ENCODE measurements around the gene ASB4.
"Not testable (repeated sequence)": the region's sequence is repeated elsewhere in the genome, so short reads cannot be mapped to it uniquely, and the experiment has no call there.

ASB4 gene

DNA sequence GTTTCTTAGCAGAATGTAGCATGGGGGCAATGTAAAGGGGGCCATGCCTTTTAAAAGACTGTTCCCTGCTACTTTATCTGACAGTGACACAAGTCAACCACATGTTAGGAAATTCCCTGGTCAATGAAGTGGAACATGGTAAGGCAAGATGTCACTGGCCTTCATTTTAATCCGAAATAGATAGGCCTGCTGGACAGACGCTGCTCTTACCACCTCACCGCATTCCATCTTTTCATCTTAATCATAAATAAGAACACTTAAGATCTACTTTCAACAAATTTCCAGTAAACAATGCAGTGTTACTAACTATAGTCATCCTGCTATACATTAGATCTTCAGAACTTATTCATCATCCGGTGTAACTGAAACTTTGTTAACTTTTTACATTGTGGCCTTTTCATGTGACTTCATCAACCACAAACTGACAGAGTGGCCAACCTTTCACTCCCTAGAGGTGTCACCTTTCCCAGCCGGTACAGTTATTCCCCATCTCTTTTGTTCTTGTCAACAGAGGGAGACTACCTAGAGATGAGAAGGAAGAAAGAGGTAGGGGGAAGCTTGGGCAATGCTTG, 15.6 kb downstream of the ASB4 start:
- Histone ChIP-seq H3K4me1 (ENCODE audit: control insufficient read depth in 5 of 5, insufficient read depth in 5 of 5, low read length in 5 of 5) (no peaks in the 10 kb centered on the region), H3K4me3 (ENCODE audit: low read depth in 1 of 5, low read length in 5 of 5) (no peak overlapping the region), H3K9ac (ENCODE audit: low read length in 5 of 5) (no peak overlapping the region), H3K27ac (ENCODE audit: low read depth, low read length) (no peak overlapping the region), H3K9me3 (ENCODE audit: control insufficient read depth in 5 of 5, low read length in 5 of 5) (no peaks in the 10 kb centered on the region), H3K27me3 (ENCODE audit: control insufficient read depth in 5 of 5, insufficient read depth in 4 of 5, low read length in 5 of 5) (no peaks in the 10 kb centered on the region), H3K36me3 (ENCODE audit: control insufficient read depth in 5 of 5, insufficient read depth in 5 of 5, low read length in 5 of 5) (no peaks in the 10 kb centered on the region)

DNA sequence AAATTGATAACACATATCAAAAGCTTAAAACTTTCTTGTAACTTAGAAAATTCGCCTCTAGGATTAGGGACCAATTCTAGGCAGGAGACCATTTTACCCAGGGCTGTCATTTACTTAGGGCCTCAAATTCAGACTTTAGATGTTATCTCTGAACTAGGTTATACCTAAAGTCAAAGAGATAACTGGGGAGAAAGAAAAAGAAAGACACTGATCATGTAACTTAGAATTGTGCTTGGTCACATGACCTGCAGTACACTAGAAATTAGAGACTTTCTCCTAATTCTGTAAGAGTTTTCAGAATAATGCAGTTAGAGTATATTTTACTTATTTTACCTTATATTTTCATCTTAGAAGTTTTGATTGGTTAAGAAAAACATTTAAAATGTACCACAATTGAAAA, 16.7 kb downstream of the ASB4 start:
- Histone ChIP-seq H3K9me3 (ENCODE audit: control insufficient read depth in 5 of 5, low read length in 5 of 5) (no peaks in the 10 kb centered on the region), H3K27me3 (ENCODE audit: control insufficient read depth in 5 of 5, insufficient read depth in 4 of 5, low read length in 5 of 5) (no peaks in the 10 kb centered on the region), H3K4me3 (ENCODE audit: low read depth in 1 of 5, low read length in 5 of 5) (no peak overlapping the region), H3K27ac (ENCODE audit: low read depth, low read length) (no peak overlapping the region), H3K36me3 (ENCODE audit: control insufficient read depth in 5 of 5, insufficient read depth in 5 of 5, low read length in 5 of 5) (no peaks in the 10 kb centered on the region), H3K9ac (ENCODE audit: low read length in 5 of 5) (no peak overlapping the region), H3K4me1 (ENCODE audit: control insufficient read depth in 5 of 5, insufficient read depth in 5 of 5, low read length in 5 of 5) (no peaks in the 10 kb centered on the region)

DNA sequence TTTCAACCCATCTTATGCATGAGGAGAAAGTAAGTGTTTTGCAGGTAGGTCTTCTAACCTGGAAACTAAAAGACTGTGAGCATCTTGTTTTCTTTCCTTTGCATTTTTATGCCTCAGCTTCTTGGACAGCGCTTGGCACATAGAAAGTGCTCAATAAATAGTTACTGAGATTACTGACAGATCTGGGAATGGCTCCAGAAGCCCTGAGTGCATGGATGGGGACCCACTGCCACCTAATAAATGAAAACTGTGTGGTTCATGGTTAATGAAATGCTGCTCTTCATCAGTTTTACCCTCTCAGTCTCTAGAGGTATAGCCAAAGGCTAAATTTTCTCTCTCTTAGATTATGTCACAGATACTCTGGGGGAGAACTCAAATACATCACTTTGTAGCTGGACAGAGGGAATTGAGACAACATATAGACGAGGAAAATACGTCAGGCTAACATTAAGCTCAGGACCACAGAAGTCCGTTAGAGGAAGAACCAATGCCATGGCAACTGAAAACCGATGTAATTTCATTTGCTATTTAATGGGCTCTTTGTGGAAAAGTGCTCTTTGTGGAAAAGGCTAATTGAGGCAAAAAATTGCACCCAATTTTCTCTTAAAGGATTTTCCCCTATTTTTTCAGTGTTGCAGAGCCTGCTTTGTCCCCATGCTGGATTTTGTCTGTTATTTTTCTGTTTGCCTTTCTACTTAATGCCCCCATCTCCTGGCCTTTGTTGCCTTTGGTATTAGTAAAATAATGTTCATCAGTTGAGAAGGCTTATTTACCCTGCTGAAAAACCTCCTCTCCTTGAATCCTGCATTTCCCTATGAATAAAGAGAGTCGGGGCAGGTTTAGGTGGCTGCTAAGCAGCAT, 17.8 kb downstream of the ASB4 start:
- H3K4me1 ChIP-seq (ENCODE audit: control insufficient read depth in 5 of 5, insufficient read depth in 5 of 5, low read length in 5 of 5), result no peaks in the 10 kb centered on the region
- no peaks in the 10 kb centered on the region for H3K36me3 ChIP-seq (ENCODE audit: control insufficient read depth in 5 of 5, insufficient read depth in 5 of 5, low read length in 5 of 5)
- no peaks in the 10 kb centered on the region for H3K9me3 ChIP-seq (ENCODE audit: control insufficient read depth in 5 of 5, low read length in 5 of 5)
- H3K27me3 ChIP-seq (ENCODE audit: control insufficient read depth in 5 of 5, insufficient read depth in 4 of 5, low read length in 5 of 5), result no peaks in the 10 kb centered on the region
- H3K9ac ChIP-seq (ENCODE audit: low read length in 5 of 5), result no peak overlapping the region
- H3K27ac ChIP-seq (ENCODE audit: low read depth, low read length), result no peak overlapping the region
- H3K4me3 ChIP-seq (ENCODE audit: low read depth in 1 of 5, low read length in 5 of 5), result no peak overlapping the region

DNA sequence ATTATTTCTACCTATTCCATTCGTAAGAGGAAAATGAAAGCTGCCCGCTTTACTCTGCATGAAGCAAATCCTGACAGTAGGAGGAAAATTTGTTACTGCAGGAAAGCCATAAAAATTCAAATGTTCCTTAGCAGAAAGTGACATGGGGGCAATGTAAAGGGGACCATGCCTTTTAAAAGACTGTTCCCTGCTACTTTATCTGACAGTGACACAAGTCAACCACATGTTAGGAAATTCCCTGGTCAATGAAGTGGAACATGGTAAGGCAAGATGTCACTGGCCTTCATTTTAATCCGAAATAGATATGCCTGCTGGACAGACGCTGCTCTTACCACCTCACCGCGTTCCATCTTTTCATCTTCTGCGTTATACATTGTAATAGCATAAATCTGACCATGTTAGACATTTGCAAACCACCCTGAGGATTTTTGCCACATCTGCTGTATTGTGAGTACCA, 18.4 kb downstream of the ASB4 start:
- not testable (repeated sequence) for H3K9me3 ChIP-seq (ENCODE audit: control insufficient read depth in 5 of 5, low read length in 5 of 5); H3K9ac ChIP-seq (ENCODE audit: low read length in 5 of 5); H3K27me3 ChIP-seq (ENCODE audit: control insufficient read depth in 5 of 5, insufficient read depth in 4 of 5, low read length in 5 of 5); H3K27ac ChIP-seq (ENCODE audit: low read depth, low read length); H3K36me3 ChIP-seq (ENCODE audit: control insufficient read depth in 5 of 5, insufficient read depth in 5 of 5, low read length in 5 of 5); H3K4me3 ChIP-seq (ENCODE audit: low read depth in 1 of 5, low read length in 5 of 5); H3K4me1 ChIP-seq (ENCODE audit: control insufficient read depth in 5 of 5, insufficient read depth in 5 of 5, low read length in 5 of 5)

DNA sequence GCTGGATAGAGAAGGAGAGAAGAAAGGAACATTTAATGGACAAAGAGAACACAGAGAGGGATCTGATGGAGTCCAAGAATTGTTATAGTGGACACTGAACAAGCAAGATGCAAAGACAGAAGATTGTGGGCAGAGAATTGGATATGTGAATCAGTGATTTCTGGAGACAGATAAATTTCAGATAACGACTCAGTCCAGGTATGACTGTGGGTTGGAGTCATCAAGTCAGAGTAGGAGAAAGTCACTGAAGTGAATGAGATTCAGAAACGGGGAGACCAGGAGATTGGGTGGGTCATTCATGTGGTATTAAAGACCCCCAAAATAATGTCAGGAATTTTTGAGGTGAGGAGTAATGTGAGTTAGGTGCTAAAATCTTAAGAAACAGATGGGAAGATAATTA, 23.0 kb downstream of the ASB4 start:
- Histone ChIP-seq H3K27ac (ENCODE audit: low read depth, low read length) (no peak overlapping the region), H3K36me3 (ENCODE audit: control insufficient read depth in 5 of 5, insufficient read depth in 5 of 5, low read length in 5 of 5) (no peaks in the 10 kb centered on the region), H3K4me1 (ENCODE audit: control insufficient read depth in 5 of 5, insufficient read depth in 5 of 5, low read length in 5 of 5) (peaks cover 0 to 3% (median 0%) of the 10 kb centered on the region in 5 donors), H3K4me3 (ENCODE audit: low read depth in 1 of 5, low read length in 5 of 5) (no peak overlapping the region), H3K9ac (ENCODE audit: low read length in 5 of 5) (no peak overlapping the region), H3K9me3 (ENCODE audit: control insufficient read depth in 5 of 5, low read length in 5 of 5) (no peaks in the 10 kb centered on the region), H3K27me3 (ENCODE audit: control insufficient read depth in 5 of 5, insufficient read depth in 4 of 5, low read length in 5 of 5) (no peaks in the 10 kb centered on the region)

DNA sequence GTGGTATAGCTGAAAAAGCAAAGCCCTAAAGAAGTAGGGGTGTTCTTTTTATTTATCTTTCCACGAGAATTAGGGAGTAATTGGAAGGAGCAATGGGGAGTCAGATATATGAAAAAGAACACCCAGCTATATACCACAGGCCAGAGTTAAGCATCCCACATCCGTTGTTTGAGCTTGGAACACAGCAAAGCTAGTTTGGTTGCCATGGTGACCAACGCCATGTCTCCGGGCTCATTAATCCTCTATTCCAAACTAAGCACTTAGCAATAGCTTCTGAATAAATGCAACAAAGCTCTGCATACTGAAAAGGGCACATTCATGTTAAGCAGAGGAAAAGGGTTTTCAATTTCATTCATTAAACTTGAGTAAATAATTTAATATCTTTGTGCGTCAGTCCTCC, 23.5 kb downstream of the ASB4 start:
- no peak overlapping the region for H3K27ac ChIP-seq (ENCODE audit: low read depth, low read length)
- no peaks in the 10 kb centered on the region for H3K36me3 ChIP-seq (ENCODE audit: control insufficient read depth in 5 of 5, insufficient read depth in 5 of 5, low read length in 5 of 5)
- H3K4me1 ChIP-seq (ENCODE audit: control insufficient read depth in 5 of 5, insufficient read depth in 5 of 5, low read length in 5 of 5), result peaks cover 0 to 3% (median 0%) of the 10 kb centered on the region in 5 donors
- H3K9me3 ChIP-seq (ENCODE audit: control insufficient read depth in 5 of 5, low read length in 5 of 5), result no peaks in the 10 kb centered on the region
- H3K9ac ChIP-seq (ENCODE audit: low read length in 5 of 5), result no peak overlapping the region
- no peaks in the 10 kb centered on the region for H3K27me3 ChIP-seq (ENCODE audit: control insufficient read depth in 5 of 5, insufficient read depth in 4 of 5, low read length in 5 of 5)
- no peak overlapping the region for H3K4me3 ChIP-seq (ENCODE audit: low read depth in 1 of 5, low read length in 5 of 5)

DNA sequence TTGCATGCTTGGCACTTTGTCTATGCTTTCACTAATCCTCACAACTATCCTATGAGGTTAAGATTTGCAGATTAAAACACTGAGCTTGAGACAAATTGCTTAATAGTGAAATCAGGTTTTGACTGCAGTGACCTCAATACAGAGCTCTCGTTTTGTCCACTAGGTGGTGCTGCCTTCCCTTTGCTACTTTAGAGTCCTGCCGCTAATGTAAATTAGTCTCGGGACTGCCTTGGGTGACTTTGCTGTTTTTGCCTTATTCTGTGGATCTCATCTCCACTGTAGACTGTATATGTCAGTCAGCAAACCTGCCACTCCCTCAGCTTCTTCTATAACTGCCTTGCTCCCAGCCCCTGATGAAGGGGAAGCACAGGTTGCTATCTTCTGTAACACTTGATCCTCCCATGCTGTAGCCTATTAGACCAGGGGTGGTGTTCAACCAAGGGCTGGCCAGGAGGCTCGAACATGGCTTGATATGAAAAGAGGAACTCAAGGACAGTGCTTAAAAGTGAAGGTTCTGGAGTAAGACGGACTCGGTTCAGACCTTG, 26.0 kb downstream of the ASB4 start:
- H3K27ac ChIP-seq (ENCODE audit: low read depth, low read length), result no peak overlapping the region
- H3K9me3 ChIP-seq (ENCODE audit: control insufficient read depth in 5 of 5, low read length in 5 of 5), result no peaks in the 10 kb centered on the region
- H3K27me3 ChIP-seq (ENCODE audit: control insufficient read depth in 5 of 5, insufficient read depth in 4 of 5, low read length in 5 of 5), result no peaks in the 10 kb centered on the region
- no peak overlapping the region for H3K9ac ChIP-seq (ENCODE audit: low read length in 5 of 5)
- H3K4me1 ChIP-seq (ENCODE audit: control insufficient read depth in 5 of 5, insufficient read depth in 5 of 5, low read length in 5 of 5), result peaks cover 0 to 3% (median 0%) of the 10 kb centered on the region in 5 donors
- H3K36me3 ChIP-seq (ENCODE audit: control insufficient read depth in 5 of 5, insufficient read depth in 5 of 5, low read length in 5 of 5), result no peaks in the 10 kb centered on the region
- H3K4me3 ChIP-seq (ENCODE audit: low read depth in 1 of 5, low read length in 5 of 5), result peak overlapping the region in 1 of 5 donors; percentile 36

DNA sequence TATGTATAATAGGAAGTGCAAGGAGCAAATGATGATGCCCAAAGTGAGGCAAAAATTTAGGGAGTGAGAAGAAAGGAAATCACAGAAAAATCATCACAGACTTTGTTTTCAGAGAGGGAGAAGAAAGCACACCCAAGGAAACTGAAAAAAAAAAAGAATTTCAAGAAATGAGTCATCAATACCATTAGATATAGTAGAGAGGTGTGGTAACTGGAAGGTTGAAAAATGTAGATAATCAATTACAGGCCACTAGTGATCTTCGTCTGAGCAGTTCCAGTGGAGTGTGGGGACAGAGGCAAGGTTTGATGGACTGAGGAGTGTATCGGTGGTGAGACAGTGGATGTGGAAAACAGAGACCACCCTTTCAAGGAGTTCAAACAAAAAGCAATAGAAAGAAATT, 31.7 kb downstream of the ASB4 start:
- H3K9me3 ChIP-seq (ENCODE audit: control insufficient read depth in 5 of 5, low read length in 5 of 5), result no peaks in the 10 kb centered on the region
- no peak overlapping the region for H3K27ac ChIP-seq (ENCODE audit: low read depth, low read length)
- H3K36me3 ChIP-seq (ENCODE audit: control insufficient read depth in 5 of 5, insufficient read depth in 5 of 5, low read length in 5 of 5), result no peaks in the 10 kb centered on the region
- H3K9ac ChIP-seq (ENCODE audit: low read length in 5 of 5), result no peak overlapping the region
- no peaks in the 10 kb centered on the region for H3K4me1 ChIP-seq (ENCODE audit: control insufficient read depth in 5 of 5, insufficient read depth in 5 of 5, low read length in 5 of 5)
- H3K27me3 ChIP-seq (ENCODE audit: control insufficient read depth in 5 of 5, insufficient read depth in 4 of 5, low read length in 5 of 5), result no peaks in the 10 kb centered on the region
- no peak overlapping the region for H3K4me3 ChIP-seq (ENCODE audit: low read depth in 1 of 5, low read length in 5 of 5)

DNA sequence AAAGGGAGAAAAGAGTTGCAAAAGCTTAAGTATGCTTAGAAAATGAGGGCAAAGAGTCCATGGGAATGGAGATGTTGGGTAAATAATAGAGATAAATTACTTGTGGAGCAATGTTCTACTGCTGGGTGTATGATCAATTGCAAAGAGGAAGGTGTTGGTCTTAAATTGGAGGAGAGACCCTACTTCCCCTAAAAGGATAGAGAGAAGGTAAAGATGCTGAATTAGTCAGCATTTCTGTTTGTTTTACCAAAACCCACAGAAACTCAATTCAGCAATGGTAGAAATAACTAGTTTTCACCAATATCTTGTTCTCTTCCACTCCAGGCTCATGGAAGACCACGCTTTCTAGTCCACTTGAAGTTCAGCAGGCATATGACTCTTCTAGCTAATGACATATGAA, 32.1 kb downstream of the ASB4 start:
- Histone ChIP-seq H3K9ac (ENCODE audit: low read length in 5 of 5) (no peak overlapping the region), H3K27me3 (ENCODE audit: control insufficient read depth in 5 of 5, insufficient read depth in 4 of 5, low read length in 5 of 5) (no peaks in the 10 kb centered on the region)

DNA sequence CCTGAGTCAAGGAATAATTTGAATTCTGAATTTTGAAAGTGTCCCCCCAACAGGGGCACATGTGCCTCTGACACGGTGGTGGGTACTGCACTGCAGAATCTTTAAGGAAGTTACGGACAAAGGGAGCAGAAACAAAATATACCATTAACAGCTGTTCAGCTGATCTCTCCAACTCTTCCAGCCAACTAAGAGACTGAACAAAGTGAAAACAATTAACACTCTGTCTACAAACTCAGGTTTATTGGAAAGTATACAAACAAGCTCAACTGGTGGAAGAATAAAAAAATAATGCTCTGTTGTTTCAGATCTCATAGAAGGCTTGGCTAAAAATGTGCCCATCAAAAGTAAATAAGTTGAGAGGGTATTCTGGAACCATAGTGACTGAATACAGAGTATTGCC, 34.4 kb downstream of the ASB4 start:
- Histone ChIP-seq H3K9ac (ENCODE audit: low read length in 5 of 5) (no peak overlapping the region), H3K36me3 (ENCODE audit: control insufficient read depth in 5 of 5, insufficient read depth in 5 of 5, low read length in 5 of 5) (no peaks in the 10 kb centered on the region), H3K4me3 (ENCODE audit: low read depth in 1 of 5, low read length in 5 of 5) (no peak overlapping the region), H3K4me1 (ENCODE audit: control insufficient read depth in 5 of 5, insufficient read depth in 5 of 5, low read length in 5 of 5) (peaks cover 0 to 6% (median 0%) of the 10 kb centered on the region in 5 donors), H3K27me3 (ENCODE audit: control insufficient read depth in 5 of 5, insufficient read depth in 4 of 5, low read length in 5 of 5) (no peaks in the 10 kb centered on the region), H3K9me3 (ENCODE audit: control insufficient read depth in 5 of 5, low read length in 5 of 5) (no peaks in the 10 kb centered on the region), H3K27ac (ENCODE audit: low read depth, low read length) (no peak overlapping the region)

More for the DNA sequence above, 32.1 kb downstream of the ASB4 start:
- Histone ChIP-seq H3K4me3 (ENCODE audit: low read depth in 1 of 5, low read length in 5 of 5) (no peak overlapping the region), H3K4me1 (ENCODE audit: control insufficient read depth in 5 of 5, insufficient read depth in 5 of 5, low read length in 5 of 5) (no peaks in the 10 kb centered on the region), H3K36me3 (ENCODE audit: control insufficient read depth in 5 of 5, insufficient read depth in 5 of 5, low read length in 5 of 5) (no peaks in the 10 kb centered on the region), H3K27ac (ENCODE audit: low read depth, low read length) (no peak overlapping the region), H3K9me3 (ENCODE audit: control insufficient read depth in 5 of 5, low read length in 5 of 5) (no peaks in the 10 kb centered on the region)
